DOHH2 (cell line): Measurements from ENCODE around the gene ZNF474.

Source experiments
- CTCF ChIP-seq: fragments of 200-600 bp; sonication (generic); IDR thresholded peaks from one replicate; pipeline ENCODE4 v1.5.1; 2014; ENCODE audit warnings: antibody characterized with exemption, mild to moderate bottlenecking, low read depth, low read length; ENCODE audit not compliant: poor library complexity, severe bottlenecking
- EZH2phosphoT487 ChIP-seq: fragments of 200-600 bp; sonication (generic); IDR thresholded peaks from 2 replicates; pipeline ENCODE4 v1.6.1; 2017; ENCODE audit warnings: borderline replicate concordance, mild to moderate bottlenecking, antibody characterized with exemption, low read length, moderate library complexity, mixed read lengths

- no peak for TF ChIP-seq CTCF
- TF ChIP-seq EZH2phosphoT487 = no peak
These were observed 54.4 kb downstream of the ZNF474 start for GRCh38 chr5:122183788-122184170.
